ENCODE measurements around the gene RHOJ.

Gene RHOJ

GRCh38 chr14:63174760-63175191 is 29.5 kb upstream of the RHOJ start:
- ChIA-PET CTCF (interaction anchor here (1.2 to 1.9 kb wide), 2 partner anchors 10 to 102 kb away, joined by 3 to 6 read pairs; no protein-coding TSS in a partner anchor), POLR2A (no interaction called here)
- TF ChIP-seq CTCF (IDR thresholded peaks at IDR 0.05; ENCODE audit: control extremely low read depth, extremely low read depth, low read depth, missing control alignments), result peak; percentile 34
- peak; percentile 20 for DNase-seq (ENCODE audit: extremely low spot score)

GRCh38 chr14:63175531-63175930 is 28.7 kb upstream of the RHOJ start:
- CTCF ChIA-PET, result interaction anchor here (1.5 kb wide), 1 partner anchor 33 kb away, joined by 3 read pairs; no protein-coding TSS in a partner anchor
- POLR2A ChIA-PET, result no interaction called here
- DNase-seq (ENCODE audit: extremely low spot score), result no peak
- no peak for TF ChIP-seq CTCF (IDR thresholded peaks at IDR 0.05; ENCODE audit: control extremely low read depth, extremely low read depth, low read depth, missing control alignments)

- ChIA-PET CTCF (no interaction called here), POLR2A (no interaction called here)
- no peak for DNase-seq (ENCODE audit: extremely low spot score)
- TF ChIP-seq CTCF (IDR thresholded peaks at IDR 0.05; ENCODE audit: control extremely low read depth, extremely low read depth, low read depth, missing control alignments), result no peak
Observed at GRCh38 chr14:63178912-63179311, 25.3 kb upstream of the RHOJ start.

- POLR2A ChIA-PET, result no interaction called here
- CTCF ChIA-PET, result no interaction called here
- no peak for TF ChIP-seq CTCF (IDR thresholded peaks at IDR 0.05; ENCODE audit: control extremely low read depth, extremely low read depth, low read depth, missing control alignments)
Observed at GRCh38 chr14:63179383-63179782, 24.9 kb upstream of the RHOJ start.

GRCh38 chr14:63180011-63180410 is 24.2 kb upstream of the RHOJ start:
- POLR2A ChIA-PET, result no interaction called here
- no peak for TF ChIP-seq CTCF (IDR thresholded peaks at IDR 0.05; ENCODE audit: control extremely low read depth, extremely low read depth, low read depth, missing control alignments)
- no peak for DNase-seq (ENCODE audit: extremely low spot score)
- CTCF ChIA-PET, result no interaction called here

More at GRCh38 chr14:63179383-63179782, 24.9 kb upstream of the RHOJ start:
- no peak for DNase-seq (ENCODE audit: extremely low spot score)

GRCh38 chr14:63182968-63183367 is 21.3 kb upstream of the RHOJ start:
- POLR2A ChIA-PET, result no interaction called here
- DNase-seq (ENCODE audit: extremely low spot score), result no peak
- CTCF ChIA-PET, result interaction anchor here (0.8 kb wide), 1 partner anchor 43 kb away, joined by 3 read pairs; no protein-coding TSS in a partner anchor
- TF ChIP-seq CTCF (IDR thresholded peaks at IDR 0.05; ENCODE audit: control extremely low read depth, extremely low read depth, low read depth, missing control alignments), result no peak

GRCh38 chr14:63186453-63186852 is 17.8 kb upstream of the RHOJ start:
- CTCF ChIA-PET, result interaction anchor here (1.2 kb wide), 1 partner anchor 14 kb away, joined by 4 read pairs; no protein-coding TSS in a partner anchor
- POLR2A ChIA-PET, result no interaction called here
- no peak for DNase-seq (ENCODE audit: extremely low spot score)
- TF ChIP-seq CTCF (IDR thresholded peaks at IDR 0.05; ENCODE audit: control extremely low read depth, extremely low read depth, low read depth, missing control alignments), result no peak
